ENCODE results near the gene LY6G5C. TPM values are rescaled to one million over a fixed set of nuclear protein-coding genes. Genes with fewer than 3 reads are reported as not detected.

Gene LY6G5C
- total and polyA plus RNA-seq, 2 of the 13 experiments (the other 11 are each of a cell fraction or from before 2014, with no cell fraction given) = 0.33 to 0.55 TPM

DNA sequence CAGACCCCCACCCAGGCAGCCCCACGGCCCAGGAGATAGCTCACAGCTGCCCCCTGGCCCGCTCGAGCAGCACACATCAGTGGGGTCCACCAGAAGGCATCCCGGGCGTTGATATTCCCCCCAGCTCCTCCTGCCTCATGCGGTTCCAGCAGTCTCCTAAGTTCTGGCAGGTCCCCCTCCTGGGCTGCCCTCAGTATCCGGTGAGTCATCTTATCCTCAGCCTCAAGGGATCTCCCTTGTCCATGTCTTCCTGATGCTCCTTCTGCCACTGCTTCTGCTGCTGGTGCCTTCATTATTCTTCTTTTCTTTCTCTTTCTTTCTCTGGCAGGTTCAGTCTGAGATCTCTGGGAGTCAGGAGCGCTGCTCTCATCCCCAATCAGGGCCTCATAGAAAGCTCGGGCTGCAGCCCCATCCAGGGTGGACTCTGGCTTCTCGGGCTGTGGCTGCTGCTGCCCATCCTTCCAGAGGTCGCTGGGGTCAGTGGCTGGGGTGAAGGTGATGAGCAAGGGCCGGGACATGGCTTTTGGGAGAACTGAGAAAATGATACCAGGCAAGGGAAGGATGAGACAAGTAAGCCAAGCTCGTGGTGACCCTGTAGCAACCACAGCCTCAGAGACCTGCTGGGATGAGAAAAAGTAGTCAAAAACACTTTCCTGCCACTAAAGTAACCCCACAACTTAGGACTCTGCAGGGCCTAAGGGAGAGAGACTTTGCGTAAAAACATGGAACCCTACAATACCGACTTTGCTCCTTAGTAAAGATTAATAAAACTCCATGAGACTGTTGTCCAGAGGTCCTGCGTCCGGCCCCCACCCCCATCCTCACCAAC is 16.7 kb downstream of the LY6G5C start (continued):
- TF ChIP-seq RFX5 (IDR thresholded peaks at IDR 0.05; ENCODE audit: low read depth, low read length) (no peak), JARID2 (CRISPR knock-in tag; IDR thresholded peaks at IDR 0.05; ENCODE audit: insufficient replicate concordance) (no peak), SNAPC2 (CRISPR knock-in tag; IDR thresholded peaks at IDR 0.05) (no peak), CCAR2 (optimal IDR thresholded peaks at IDR 0.05; ENCODE audit: low read depth, low read length) (no peak), ZNF496 (CRISPR knock-in tag; IDR thresholded peaks at IDR 0.05; ENCODE audit: insufficient replicate concordance) (no peak), FOXP1 (IDR thresholded peaks at IDR 0.05) (no peak), FOXP1 (CRISPR knock-in tag; IDR thresholded peaks at IDR 0.05) (no peak), EEA1 (CRISPR knock-in tag; IDR thresholded peaks at IDR 0.05; ENCODE audit: borderline replicate concordance) (no peak), ZNF441 (CRISPR knock-in tag; IDR thresholded peaks at IDR 0.05; ENCODE audit: borderline replicate concordance) (peak; percentile 56; the same call in 1 of the 2 replicates), ZNF567 (CRISPR knock-in tag; IDR thresholded peaks at IDR 0.05; ENCODE audit: borderline replicate concordance) (no peak), ZNF776 (CRISPR knock-in tag; IDR thresholded peaks at IDR 0.05) (0 out of 2 replicates have a peak, but pooled peaks have one; percentile 17), HNRNPL (IDR thresholded peaks at IDR 0.05; ENCODE audit: low read depth, low read length) (no peak), NR2F2 (IDR thresholded peaks at IDR 0.05; ENCODE audit: borderline replicate concordance, low read depth) (peak; percentile 16), ZNF773 (CRISPR knock-in tag; IDR thresholded peaks at IDR 0.05; ENCODE audit: borderline replicate concordance) (0 out of 2 replicates have a peak, but pooled peaks have one; percentile 57), GABPA (IDR thresholded peaks at IDR 0.05; ENCODE audit: low read depth, low read length) (no peak), GABPA (CRISPR knock-in tag; IDR thresholded peaks at IDR 0.05; ENCODE audit: low read depth) (no peak; the same call in 1 of the 2 replicates), ZSCAN29 (CRISPR knock-in tag; conservative IDR thresholded peaks at IDR 0.05) (no peak)
- TF ChIP-seq, protein P1, sequence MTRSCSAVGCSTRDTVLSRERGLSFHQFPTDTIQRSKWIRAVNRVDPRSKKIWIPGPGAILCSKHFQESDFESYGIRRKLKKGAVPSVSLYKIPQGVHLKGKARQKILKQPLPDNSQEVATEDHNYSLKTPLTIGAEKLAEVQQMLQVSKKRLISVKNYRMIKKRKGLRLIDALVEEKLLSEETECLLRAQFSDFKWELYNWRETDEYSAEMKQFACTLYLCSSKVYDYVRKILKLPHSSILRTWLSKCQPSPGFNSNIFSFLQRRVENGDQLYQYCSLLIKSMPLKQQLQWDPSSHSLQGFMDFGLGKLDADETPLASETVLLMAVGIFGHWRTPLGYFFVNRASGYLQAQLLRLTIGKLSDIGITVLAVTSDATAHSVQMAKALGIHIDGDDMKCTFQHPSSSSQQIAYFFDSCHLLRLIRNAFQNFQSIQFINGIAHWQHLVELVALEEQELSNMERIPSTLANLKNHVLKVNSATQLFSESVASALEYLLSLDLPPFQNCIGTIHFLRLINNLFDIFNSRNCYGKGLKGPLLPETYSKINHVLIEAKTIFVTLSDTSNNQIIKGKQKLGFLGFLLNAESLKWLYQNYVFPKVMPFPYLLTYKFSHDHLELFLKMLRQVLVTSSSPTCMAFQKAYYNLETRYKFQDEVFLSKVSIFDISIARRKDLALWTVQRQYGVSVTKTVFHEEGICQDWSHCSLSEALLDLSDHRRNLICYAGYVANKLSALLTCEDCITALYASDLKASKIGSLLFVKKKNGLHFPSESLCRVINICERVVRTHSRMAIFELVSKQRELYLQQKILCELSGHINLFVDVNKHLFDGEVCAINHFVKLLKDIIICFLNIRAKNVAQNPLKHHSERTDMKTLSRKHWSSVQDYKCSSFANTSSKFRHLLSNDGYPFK (CRISPR knock-in tag; IDR thresholded peaks at IDR 0.05; ENCODE audit: borderline replicate concordance) = peak; percentile 34; the same call in 1 of the 2 replicates
- TF ChIP-seq, protein P2, sequence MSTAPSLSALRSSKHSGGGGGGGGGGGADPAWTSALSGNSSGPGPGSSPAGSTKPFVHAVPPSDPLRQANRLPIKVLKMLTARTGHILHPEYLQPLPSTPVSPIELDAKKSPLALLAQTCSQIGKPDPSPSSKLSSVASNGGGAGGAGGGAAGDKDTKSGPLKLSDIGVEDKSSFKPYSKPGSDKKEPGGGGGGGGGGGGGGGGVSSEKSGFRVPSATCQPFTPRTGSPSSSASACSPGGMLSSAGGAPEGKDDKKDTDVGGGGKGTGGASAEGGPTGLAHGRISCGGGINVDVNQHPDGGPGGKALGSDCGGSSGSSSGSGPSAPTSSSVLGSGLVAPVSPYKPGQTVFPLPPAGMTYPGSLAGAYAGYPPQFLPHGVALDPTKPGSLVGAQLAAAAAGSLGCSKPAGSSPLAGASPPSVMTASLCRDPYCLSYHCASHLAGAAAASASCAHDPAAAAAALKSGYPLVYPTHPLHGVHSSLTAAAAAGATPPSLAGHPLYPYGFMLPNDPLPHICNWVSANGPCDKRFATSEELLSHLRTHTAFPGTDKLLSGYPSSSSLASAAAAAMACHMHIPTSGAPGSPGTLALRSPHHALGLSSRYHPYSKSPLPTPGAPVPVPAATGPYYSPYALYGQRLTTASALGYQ (CRISPR knock-in tag; IDR thresholded peaks at IDR 0.05) = 0 out of 2 replicates have a peak, but pooled peaks have one; percentile 19
- TF ChIP-seq, protein P3, sequence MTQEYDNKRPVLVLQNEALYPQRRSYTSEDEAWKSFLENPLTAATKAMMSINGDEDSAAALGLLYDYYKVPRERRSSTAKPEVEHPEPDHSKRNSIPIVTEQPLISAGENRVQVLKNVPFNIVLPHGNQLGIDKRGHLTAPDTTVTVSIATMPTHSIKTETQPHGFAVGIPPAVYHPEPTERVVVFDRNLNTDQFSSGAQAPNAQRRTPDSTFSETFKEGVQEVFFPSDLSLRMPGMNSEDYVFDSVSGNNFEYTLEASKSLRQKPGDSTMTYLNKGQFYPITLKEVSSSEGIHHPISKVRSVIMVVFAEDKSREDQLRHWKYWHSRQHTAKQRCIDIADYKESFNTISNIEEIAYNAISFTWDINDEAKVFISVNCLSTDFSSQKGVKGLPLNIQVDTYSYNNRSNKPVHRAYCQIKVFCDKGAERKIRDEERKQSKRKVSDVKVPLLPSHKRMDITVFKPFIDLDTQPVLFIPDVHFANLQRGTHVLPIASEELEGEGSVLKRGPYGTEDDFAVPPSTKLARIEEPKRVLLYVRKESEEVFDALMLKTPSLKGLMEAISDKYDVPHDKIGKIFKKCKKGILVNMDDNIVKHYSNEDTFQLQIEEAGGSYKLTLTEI (CRISPR knock-in tag; conservative IDR thresholded peaks at IDR 0.05) = no peak
- TF ChIP-seq, protein P4, sequence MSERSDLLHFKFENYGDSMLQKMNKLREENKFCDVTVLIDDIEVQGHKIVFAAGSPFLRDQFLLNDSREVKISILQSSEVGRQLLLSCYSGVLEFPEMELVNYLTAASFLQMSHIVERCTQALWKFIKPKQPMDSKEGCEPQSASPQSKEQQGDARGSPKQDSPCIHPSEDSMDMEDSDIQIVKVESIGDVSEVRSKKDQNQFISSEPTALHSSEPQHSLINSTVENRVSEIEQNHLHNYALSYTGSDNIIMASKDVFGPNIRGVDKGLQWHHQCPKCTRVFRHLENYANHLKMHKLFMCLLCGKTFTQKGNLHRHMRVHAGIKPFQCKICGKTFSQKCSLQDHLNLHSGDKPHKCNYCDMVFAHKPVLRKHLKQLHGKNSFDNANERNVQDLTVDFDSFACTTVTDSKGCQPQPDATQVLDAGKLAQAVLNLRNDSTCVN (CRISPR knock-in tag; IDR thresholded peaks at IDR 0.05; ENCODE audit: borderline replicate concordance) = no peak
